Measurements from ENCODE around the gene SH3TC2. TPM values are rescaled to one million over a fixed set of nuclear protein-coding genes. Genes with fewer than 3 reads are reported as not detected.

Gene SH3TC2
- total and polyA plus RNA-seq, 2 donors (not counting 1 experiment from before 2014, with no cell fraction given) = not detected

DNA sequence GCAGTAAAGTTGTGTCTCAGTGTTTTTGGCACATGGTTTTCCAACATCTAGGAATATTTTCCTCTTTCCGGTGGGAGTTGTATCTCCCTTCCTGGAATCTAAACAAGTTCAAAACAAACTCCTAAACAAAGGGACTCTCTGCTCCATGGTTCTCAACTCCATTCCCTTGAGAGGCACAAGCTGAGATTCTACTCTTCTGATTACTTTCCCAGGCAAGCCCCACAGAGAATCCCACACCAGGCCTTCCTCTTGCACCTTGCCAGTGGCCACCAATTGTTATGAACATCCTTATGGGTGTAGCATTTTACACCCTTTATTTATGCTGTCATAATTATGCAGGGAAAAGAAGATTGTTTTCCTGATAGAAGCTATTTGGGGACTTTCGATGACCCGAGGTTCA, 25.8 kb upstream of the SH3TC2 start:
- Mint-ChIP-seq H3K9me3 (ENCODE audit: insufficient read depth) (peaks cover 2% of the 10 kb centered on the region), H3K4me1 (no peaks in the 10 kb centered on the region), H3K4me3 (no peak overlapping the region), H3K27me3 (peaks cover 33% of the 10 kb centered on the region), H3K27ac (no peak overlapping the region)
- ATAC-seq (ENCODE audit: low read depth) = no peak
- H3K79me2 ChIP-seq (ENCODE audit: control insufficient read depth, insufficient read depth, low read length) = no peaks in the 10 kb centered on the region
- no peaks in the 10 kb centered on the region for H3K36me3 ChIP-seq (replicated peaks in 1 of 2; ENCODE audit: control extremely low read depth in 1 of 2, control insufficient read depth in 1 of 2, extremely low read depth in 1 of 2, insufficient read depth in 2 of 2, low read length in 1 of 2)
- no peaks in the 10 kb centered on the region for H3K4me1 ChIP-seq (ENCODE audit: control insufficient read depth in 2 of 2, insufficient read depth in 2 of 2, low read length in 2 of 2)
- H3K9ac ChIP-seq (ENCODE audit: low read length) = no peak overlapping the region
- no peak overlapping the region for H3K4me3 ChIP-seq (ENCODE audit: control extremely low read depth in 1 of 5, extremely low read depth in 1 of 5, insufficient read depth in 1 of 5, low read depth in 2 of 5, low read length in 4 of 5)
- intact Hi-C loops (cut with micrococcal nuclease) = no loop called here
- no peak for DNase-seq
- WGBS (ENCODE audit: insufficient coverage) = 100% methylated on average over 2 of the region's 3 CpGs
- no peak overlapping the region for H3K4me2 ChIP-seq (replicated peaks; ENCODE audit: low read depth, low read length, poor library complexity, severe bottlenecking)
- TF ChIP-seq, protein P1, sequence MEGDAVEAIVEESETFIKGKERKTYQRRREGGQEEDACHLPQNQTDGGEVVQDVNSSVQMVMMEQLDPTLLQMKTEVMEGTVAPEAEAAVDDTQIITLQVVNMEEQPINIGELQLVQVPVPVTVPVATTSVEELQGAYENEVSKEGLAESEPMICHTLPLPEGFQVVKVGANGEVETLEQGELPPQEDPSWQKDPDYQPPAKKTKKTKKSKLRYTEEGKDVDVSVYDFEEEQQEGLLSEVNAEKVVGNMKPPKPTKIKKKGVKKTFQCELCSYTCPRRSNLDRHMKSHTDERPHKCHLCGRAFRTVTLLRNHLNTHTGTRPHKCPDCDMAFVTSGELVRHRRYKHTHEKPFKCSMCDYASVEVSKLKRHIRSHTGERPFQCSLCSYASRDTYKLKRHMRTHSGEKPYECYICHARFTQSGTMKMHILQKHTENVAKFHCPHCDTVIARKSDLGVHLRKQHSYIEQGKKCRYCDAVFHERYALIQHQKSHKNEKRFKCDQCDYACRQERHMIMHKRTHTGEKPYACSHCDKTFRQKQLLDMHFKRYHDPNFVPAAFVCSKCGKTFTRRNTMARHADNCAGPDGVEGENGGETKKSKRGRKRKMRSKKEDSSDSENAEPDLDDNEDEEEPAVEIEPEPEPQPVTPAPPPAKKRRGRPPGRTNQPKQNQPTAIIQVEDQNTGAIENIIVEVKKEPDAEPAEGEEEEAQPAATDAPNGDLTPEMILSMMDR (IDR thresholded peaks at IDR 0.05) = no peak
- no peak for TF ChIP-seq EZH2 (IDR thresholded peaks at IDR 0.05; ENCODE audit: borderline replicate concordance, insufficient read depth, low read depth, low read length, poor library complexity, severe bottlenecking)
- H4K20me1 ChIP-seq (ENCODE audit: control insufficient read depth, insufficient read depth, low read length, poor library complexity, severe bottlenecking) = no peaks in the 10 kb centered on the region
- H3K27me3 ChIP-seq (replicated peaks in 1 of 4; ENCODE audit: control extremely low read depth in 1 of 4, control insufficient read depth in 3 of 4, insufficient read depth in 4 of 4, low read length in 3 of 4) = no peaks in the 10 kb centered on the region
- ChIA-PET CTCF (no interaction called here), POLR2A (no interaction called here)
- H2AFZ ChIP-seq (ENCODE audit: insufficient read depth, low read depth, low read length, poor library complexity, severe bottlenecking) = no peak overlapping the region
- H3K9me3 ChIP-seq (ENCODE audit: control extremely low read depth in 1 of 3, control insufficient read depth in 2 of 3, insufficient read depth in 1 of 3, low read length in 2 of 3) = peaks cover 0 to 6% (median 0%) of the 10 kb centered on the region in 3 donors
- no peak overlapping the region for H3K27ac ChIP-seq (ENCODE audit: low read length in 2 of 2)

DNA sequence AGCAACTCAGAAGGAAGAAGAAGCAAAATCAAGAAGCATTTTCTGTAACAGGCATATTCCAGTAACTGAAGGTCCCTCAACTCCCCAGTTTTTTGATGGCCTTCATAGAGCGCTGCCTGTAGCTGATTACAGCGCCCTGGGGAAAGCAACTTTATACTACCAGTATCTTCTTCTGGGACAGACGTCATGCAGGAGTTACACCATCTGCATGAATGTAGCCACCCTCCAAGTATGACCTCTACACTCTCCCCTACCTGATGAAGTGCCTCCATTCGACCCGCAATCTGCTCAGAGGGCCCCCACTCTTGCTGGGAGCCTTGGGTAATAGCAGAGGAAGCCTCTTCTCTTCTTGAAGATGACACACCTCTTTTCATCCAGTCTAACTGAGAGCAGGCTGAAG, 21.0 kb upstream of the SH3TC2 start:
- H3K4me1 Mint-ChIP-seq = no peaks in the 10 kb centered on the region
- Histone ChIP-seq H3K27me3 (replicated peaks in 1 of 4; ENCODE audit: control extremely low read depth in 1 of 4, control insufficient read depth in 3 of 4, insufficient read depth in 4 of 4, low read length in 3 of 4) (no peaks in the 10 kb centered on the region), H3K4me2 (replicated peaks; ENCODE audit: low read depth, low read length, poor library complexity, severe bottlenecking) (no peak overlapping the region), H3K9ac (ENCODE audit: low read length) (no peak overlapping the region), H3K4me1 (ENCODE audit: control insufficient read depth in 2 of 2, insufficient read depth in 2 of 2, low read length in 2 of 2) (no peaks in the 10 kb centered on the region), H3K9me3 (ENCODE audit: control extremely low read depth in 1 of 3, control insufficient read depth in 2 of 3, insufficient read depth in 1 of 3, low read length in 2 of 3) (no peaks in the 10 kb centered on the region), H2AFZ (ENCODE audit: insufficient read depth, low read depth, low read length, poor library complexity, severe bottlenecking) (no peak overlapping the region), H4K20me1 (ENCODE audit: control insufficient read depth, insufficient read depth, low read length, poor library complexity, severe bottlenecking) (no peaks in the 10 kb centered on the region), H3K27ac (ENCODE audit: low read length in 2 of 2) (no peak overlapping the region), H3K79me2 (ENCODE audit: control insufficient read depth, insufficient read depth, low read length) (no peaks in the 10 kb centered on the region), H3K4me3 (ENCODE audit: control extremely low read depth in 1 of 5, extremely low read depth in 1 of 5, insufficient read depth in 1 of 5, low read depth in 2 of 5, low read length in 4 of 5) (no peak overlapping the region), H3K36me3 (replicated peaks in 1 of 2; ENCODE audit: control extremely low read depth in 1 of 2, control insufficient read depth in 1 of 2, extremely low read depth in 1 of 2, insufficient read depth in 2 of 2, low read length in 1 of 2) (no peaks in the 10 kb centered on the region)
- CTCF ChIA-PET = no interaction called here
- TF ChIP-seq, protein P1 (IDR thresholded peaks at IDR 0.05) = no peak
- TF ChIP-seq EZH2 (IDR thresholded peaks at IDR 0.05; ENCODE audit: borderline replicate concordance, insufficient read depth, low read depth, low read length, poor library complexity, severe bottlenecking) = no peak
- peaks cover 19% of the 10 kb centered on the region for H3K27me3 Mint-ChIP-seq
- POLR2A ChIA-PET = no interaction called here
- intact Hi-C loops (cut with micrococcal nuclease) = no loop called here
- DNase-seq = no peak
- no peaks in the 10 kb centered on the region for H3K9me3 Mint-ChIP-seq (ENCODE audit: insufficient read depth)
- no peak for ATAC-seq (ENCODE audit: low read depth)
- no peak overlapping the region for H3K27ac Mint-ChIP-seq
- H3K4me3 Mint-ChIP-seq = no peak overlapping the region
- WGBS (ENCODE audit: insufficient coverage) = 86% methylated on average over 5 of the region's 5 CpGs

Measured in B cell (primary cell).